ENCODE results near the gene S100A9.
"Not testable (repeated sequence)": the region's sequence is repeated elsewhere in the genome, so short reads cannot be mapped to it uniquely, and the experiment has no call there.

Gene S100A9

DNA sequence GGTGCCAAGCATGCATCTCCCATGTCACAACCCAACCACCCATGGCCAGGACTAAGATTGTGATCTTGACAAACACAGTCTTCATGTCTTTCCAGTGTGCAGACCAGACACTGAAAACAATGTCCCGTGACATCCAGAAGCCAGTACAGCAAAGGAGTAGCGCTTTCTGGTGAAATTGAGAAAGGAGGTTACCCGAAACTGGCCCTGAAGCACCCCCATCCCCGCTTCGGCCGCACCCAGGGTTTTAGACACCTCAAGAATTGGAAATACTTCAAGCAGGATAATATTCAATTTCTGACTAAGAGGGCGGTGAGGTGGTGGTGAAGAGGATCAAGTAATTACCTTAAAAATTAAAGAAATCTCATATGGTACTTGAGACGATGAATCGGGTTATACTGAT, 43.8 kb downstream of the S100A9 start:
- no peak for FAIRE-seq
- DNase-seq (ENCODE audit: extremely low spot score, insufficient read length, low read depth) = no peak

DNA sequence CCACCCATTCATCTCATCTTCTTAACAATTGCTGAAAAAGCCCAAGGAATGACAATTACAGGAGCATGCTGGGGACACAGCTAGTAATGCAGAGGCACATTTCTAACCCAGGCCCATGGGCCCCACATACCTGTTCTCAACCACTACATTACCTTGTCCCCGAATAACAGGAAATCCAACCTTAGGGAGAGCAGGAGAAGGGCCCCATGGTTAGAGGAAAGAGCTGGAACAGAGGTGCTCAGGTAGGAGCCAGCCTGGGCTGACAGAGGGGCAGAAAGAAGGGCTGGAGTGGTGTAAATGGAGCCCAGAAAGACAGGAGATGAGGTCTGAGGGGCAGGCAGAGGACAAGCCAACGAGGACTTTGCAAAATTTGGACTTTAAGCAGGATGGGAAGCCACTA, 44.6 kb downstream of the S100A9 start:
- FAIRE-seq (no peak), DNase-seq (ENCODE audit: extremely low spot score, insufficient read length, low read depth) (no peak)

DNA sequence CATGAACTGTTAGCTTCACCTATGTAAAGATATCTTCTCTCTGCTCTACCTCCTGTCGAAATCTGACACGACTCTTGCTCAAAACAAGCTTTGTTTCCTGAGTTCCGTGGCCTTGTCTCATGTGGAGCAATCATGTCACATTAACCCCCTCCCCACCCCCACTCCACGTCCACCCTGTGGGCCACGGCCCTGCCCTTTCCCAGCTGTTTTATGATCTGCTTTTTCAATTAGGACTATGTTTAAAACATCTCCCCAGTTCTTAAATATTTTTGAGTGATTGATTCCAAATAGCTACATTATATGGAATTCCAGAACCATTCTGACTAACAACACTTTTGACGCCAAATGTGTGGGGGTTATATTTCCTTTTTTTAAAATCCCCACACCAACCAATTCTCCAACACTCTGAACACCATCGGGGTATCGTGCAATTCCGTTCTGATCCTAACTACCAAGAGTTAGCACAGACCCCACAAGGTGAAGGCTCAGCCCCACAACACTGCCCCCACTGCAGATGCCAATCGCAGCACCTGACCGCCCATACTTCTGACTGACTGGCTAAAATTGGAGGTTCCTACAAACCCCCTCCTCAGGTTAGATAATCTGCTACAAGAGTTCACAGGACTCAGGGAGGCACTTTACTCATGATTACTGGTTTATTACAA, 45.9 kb downstream of the S100A9 start:
- FAIRE-seq (no peak), DNase-seq (ENCODE audit: extremely low spot score, insufficient read length, low read depth) (no peak)

DNA sequence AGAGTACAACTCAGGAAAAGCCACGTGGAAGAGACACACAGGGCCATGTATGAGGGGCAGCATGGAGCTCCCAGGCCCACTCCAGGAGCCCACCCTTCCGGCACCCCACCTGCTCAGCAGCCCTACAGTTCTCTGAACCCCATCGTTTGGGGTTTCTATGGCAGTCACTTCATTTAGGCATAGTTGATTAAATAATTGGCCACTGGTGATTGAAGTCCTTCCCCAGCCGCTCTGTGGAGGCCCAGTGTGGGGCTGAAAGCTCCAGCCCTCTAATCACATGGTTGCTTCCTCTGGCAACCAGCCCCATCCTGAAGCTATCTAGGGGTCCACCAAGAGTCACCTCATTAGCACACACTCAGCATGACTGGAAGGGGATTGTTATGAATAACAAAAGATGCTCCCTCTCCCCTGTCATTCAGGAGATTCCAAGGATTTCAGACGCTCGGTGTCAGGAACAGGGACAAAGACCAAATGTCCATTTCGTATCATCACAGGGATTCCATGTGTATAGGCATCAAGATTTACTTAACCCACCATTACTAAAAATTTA, 46.5 kb downstream of the S100A9 start:
- FAIRE-seq = no peak
- no peak for DNase-seq (ENCODE audit: extremely low spot score, insufficient read length, low read depth)

DNA sequence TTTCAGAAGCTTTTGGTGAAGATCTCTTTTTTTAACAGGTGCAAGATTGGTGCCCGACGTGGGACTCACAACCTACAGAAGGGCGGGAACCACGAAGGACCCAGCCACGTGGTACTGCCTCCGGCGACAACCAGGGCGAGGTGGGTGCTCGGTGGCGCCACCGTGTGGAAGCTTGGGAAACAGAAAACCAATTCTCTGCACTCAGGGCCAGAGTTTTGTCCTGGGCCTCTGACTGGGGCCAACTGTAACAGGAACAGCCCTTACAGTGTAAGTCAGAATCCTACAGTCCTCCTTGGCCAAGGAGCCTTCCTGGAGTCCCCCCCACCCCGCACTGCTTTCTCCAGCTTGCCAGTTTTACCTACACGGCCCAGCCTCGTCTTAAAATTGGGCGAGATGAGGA, 47.1 kb downstream of the S100A9 start:
- DNase-seq (ENCODE audit: extremely low spot score, insufficient read length, low read depth) (no peak), FAIRE-seq (peak; percentile 38)

DNA sequence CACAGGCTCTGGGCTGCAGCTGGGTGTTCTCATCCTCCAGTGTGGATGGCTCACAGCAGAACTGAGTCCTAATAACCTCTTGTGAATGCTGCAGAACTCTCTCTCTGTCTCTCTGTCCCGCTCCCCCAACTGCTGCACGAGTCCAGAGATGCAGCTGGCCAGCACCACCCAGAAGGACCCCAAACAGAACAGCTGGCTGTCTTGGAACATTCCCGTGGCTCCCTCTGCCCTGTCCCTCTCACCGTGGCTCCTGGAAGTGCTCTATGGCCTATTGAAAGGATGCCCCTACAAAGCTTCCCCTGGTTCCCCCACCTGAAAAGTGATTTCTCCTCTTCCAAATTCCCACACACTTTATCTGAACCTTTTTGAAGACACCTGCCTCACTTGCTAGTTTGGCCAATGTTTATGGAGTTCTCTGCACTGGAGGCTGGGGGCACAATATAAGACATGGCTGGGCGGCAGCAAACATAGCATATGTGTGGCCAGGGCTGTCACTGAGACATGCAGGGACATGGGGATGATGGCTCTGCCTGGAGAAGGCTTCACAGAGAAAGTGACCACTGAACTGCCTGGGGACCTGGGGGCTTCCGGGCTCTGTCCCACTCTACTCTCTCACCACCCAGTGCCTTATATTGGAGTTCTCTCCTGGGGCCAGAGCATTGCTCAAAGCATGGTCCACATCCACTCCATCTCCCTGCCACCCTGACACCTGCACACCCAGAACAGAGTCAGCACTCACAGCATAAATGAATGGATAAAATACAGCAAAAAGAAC, 48.4 kb downstream of the S100A9 start:
- FAIRE-seq; DNase-seq (ENCODE audit: extremely low spot score, insufficient read length, low read depth): not testable (repeated sequence)

DNA sequence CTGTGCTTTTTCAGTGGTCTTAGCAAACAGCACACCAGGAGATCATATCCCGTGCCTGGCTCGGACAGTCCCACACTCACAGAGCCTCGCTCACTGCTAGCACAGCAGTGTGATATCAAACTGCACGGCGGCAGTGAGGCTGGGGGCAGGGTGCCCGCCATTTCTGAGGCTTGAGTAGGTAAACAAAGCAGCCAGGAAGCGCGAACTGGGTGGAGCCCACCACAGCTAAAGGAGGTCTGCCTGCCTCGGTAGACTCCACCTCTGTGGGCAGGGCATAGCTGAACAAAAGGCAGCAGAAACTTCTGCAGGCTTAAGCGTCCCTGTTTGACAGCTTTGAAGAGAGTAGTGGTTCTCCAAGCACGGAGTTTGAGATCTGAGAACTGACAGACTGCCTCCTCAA, 49.6 kb downstream of the S100A9 start:
- FAIRE-seq = not testable (repeated sequence)

More for the DNA sequence above, 49.6 kb downstream of the S100A9 start:
- DNase-seq (ENCODE audit: extremely low spot score, insufficient read length, low read depth) = not testable (repeated sequence)
